Activated CD4-positive, CD25-positive, alpha-beta regulatory T cell treated with anti-CD3 and anti-CD28 coated beads, Interleukin-2, amount 50 U/mL, for 72 hours (primary cell): ENCODE results near the gene SLC66A2.
"Not testable (repeated sequence)": the region's sequence is repeated elsewhere in the genome, so short reads cannot be mapped to it uniquely, and the experiment has no call there.

ENCODE experiments used
- DNase-seq: peaks from one replicate; pipeline ENCODE4 v3.0.0; 2021

SLC66A2 gene

GRCh38 chr18:79877163-79878091 is 74.0 kb downstream of the SLC66A2 start:
- no peak for DNase-seq

- DNase-seq = no peak
Measured at GRCh38 chr18:79876497-79876896, 75.0 kb downstream of the SLC66A2 start.

- DNase-seq = no peak
Measured at GRCh38 chr18:79875931-79876461, 75.5 kb downstream of the SLC66A2 start.

- no peak for DNase-seq
Measured at GRCh38 chr18:79875531-79875919, 75.9 kb downstream of the SLC66A2 start.

GRCh38 chr18:79874553-79875530 is 76.6 kb downstream of the SLC66A2 start:
- DNase-seq = no peak

- DNase-seq = no peak
Measured at GRCh38 chr18:79873449-79874110, 77.9 kb downstream of the SLC66A2 start.

- DNase-seq = no peak
Measured at GRCh38 chr18:79872527-79873444, 78.7 kb downstream of the SLC66A2 start.

GRCh38 chr18:79871481-79872091 is 79.9 kb downstream of the SLC66A2 start:
- DNase-seq = no peak

- no peak for DNase-seq
Measured at GRCh38 chr18:79871026-79871390, 80.4 kb downstream of the SLC66A2 start.

GRCh38 chr18:79870301-79871025 is 81.0 kb downstream of the SLC66A2 start:
- no peak for DNase-seq

- no peak for DNase-seq
Measured at GRCh38 chr18:79869591-79870300, 81.7 kb downstream of the SLC66A2 start.

- DNase-seq = no peak
Measured at GRCh38 chr18:79868811-79869541, 82.5 kb downstream of the SLC66A2 start.

- no peak for DNase-seq
Measured at GRCh38 chr18:79868168-79868784, 83.2 kb downstream of the SLC66A2 start.

GRCh38 chr18:79867666-79868065 is 83.8 kb downstream of the SLC66A2 start:
- DNase-seq = no peak

GRCh38 chr18:79866889-79867574 is 84.4 kb downstream of the SLC66A2 start:
- no peak for DNase-seq

GRCh38 chr18:79865951-79866350 is 85.5 kb downstream of the SLC66A2 start:
- not testable (repeated sequence) for DNase-seq

GRCh38 chr18:79864955-79865354 is 86.5 kb downstream of the SLC66A2 start:
- DNase-seq = not testable (repeated sequence)
